Esophagus muscularis mucosa (tissue), 4 donors: ENCODE data around the gene OR2T4. TPM values are rescaled to one million over a fixed set of nuclear protein-coding genes. Genes with fewer than 3 reads are reported as not detected.

ENCODE experiments used
- DNase-seq: peaks from one replicate; pipeline ENCODE4 v3.0.0-alpha.2; 2017; ENCODE audit errors: extremely low spot score
- H3K27ac ChIP-seq, 4 donors: fragments of 200-600 bp; sonication (generic); replicated peaks in 1 of 4; 1 replicate in 3 of 4; 2 replicates in 1 of 4; pipeline ENCODE4 v1.5.1; 2016 to 2019; ENCODE audit warnings: mild to moderate bottlenecking in 1 of 4
- H3K27me3 ChIP-seq, 4 donors: fragments of 200-600 bp; sonication (generic); one replicate each; pipeline versions ENCODE4 v1.5.1 to v1.6.0; 2016 to 2019
- H3K36me3 ChIP-seq, 4 donors: fragments of 200-600 bp; sonication (generic); one replicate each; pipeline ENCODE4 v1.5.1; 2016 to 2019
- H3K4me1 ChIP-seq, 4 donors: fragments of 200-600 bp; sonication (generic); one replicate each; pipeline ENCODE4 v1.5.1; 2016 to 2019
- H3K4me3 ChIP-seq, 4 donors: fragments of 200-600 bp; sonication (generic); 1 replicate in 2 of 4; 2 replicates in 2 of 4; pipeline ENCODE4 v1.5.1; 2016 to 2019; ENCODE audit warnings: mild to moderate bottlenecking in 4 of 4, moderate library complexity in 1 of 4
- H3K9me3 ChIP-seq, 4 donors: fragments of 200-600 bp; sonication (generic); 1 replicate in 3 of 4; 2 replicates in 1 of 4; pipeline ENCODE4 v1.5.1; 2016 to 2019
- CTCF ChIP-seq, 3 experiments: fragments of 200-600 bp in 2 of 3; fragments of 450-650 bp in 1 of 3; sonication (generic) in 2 of 3; IDR thresholded peaks; one replicate each; pipeline ENCODE4 v1.5.1; 2017 to 2019; ENCODE audit warnings: antibody characterized with exemption in 3 of 3, mild to moderate bottlenecking in 2 of 3, moderate library complexity in 1 of 3
- EP300 ChIP-seq: sonication (generic); formaldehyde crosslinking; IDR thresholded peaks from one replicate; pipeline ENCODE4 v1.6.1; 2017; ENCODE audit warnings: antibody characterized with exemption
- POLR2A ChIP-seq: fragments of 450-650 bp; IDR thresholded peaks from one replicate; pipeline ENCODE4 v1.6.1; 2017; ENCODE audit warnings: antibody characterized with exemption, moderate library complexity, mild to moderate bottlenecking, low read depth
- POLR2AphosphoS5 ChIP-seq, 2 donors: sonication (generic); formaldehyde crosslinking; IDR thresholded peaks; one replicate each; pipeline ENCODE4 v1.6.1; 2017; ENCODE audit warnings: antibody characterized with exemption in 2 of 2
- WGBS: methylation state at CpG from one replicate; pipeline ENCODE4 v1.1.5; 2018; 5-methylcytosine and 5-hydroxymethylcytosine counted together
- intact Hi-C: fragments of 100-400 bp; cut with DNase I; formaldehyde crosslinking; loops from one replicate; pipeline ENCODE4 v1.15.1; 2023
- total RNA-seq, 4 donors: library from RNA; depleted of rRNA; stranded (reverse); fragments of >200 nt; gene quantifications; one replicate each; pipeline versions ENCODE4 v1.1.0 to v1.2.1, GENCODE V29; 2016

OR2T4 gene
- total RNA-seq, 4 donors from 2014 or later: not detected

- H3K4me3 ChIP-seq: no peak within 1 kb of the TSS
- H3K27me3 ChIP-seq: no peaks in the 10 kb centered on the region
- no peaks in the 10 kb centered on the region for H3K9me3 ChIP-seq
- intact Hi-C loops: no loop called here
- no peak for DNase-seq
- TF ChIP-seq POLR2AphosphoS5 (IDR thresholded peaks at IDR 0.05) (no peak), EP300 (no peak), POLR2A (no peak), CTCF (IDR thresholded peaks at IDR 0.05) (no peak)
- H3K4me1 ChIP-seq: no peaks in the 10 kb centered on the region
- no peak within 1 kb of the TSS for H3K27ac ChIP-seq
- no peaks in the 10 kb centered on the region for H3K36me3 ChIP-seq
Observed at GRCh38 chr1:248375446-248375845, 14.0 kb downstream of the OR2T4 start, which contains the start of gene OR2T6. Gene OR2T6 (plus strand): TSS chr1:248375746. CDS start chr1:248387609, 11,863 bp downstream.

GRCh38 chr1:248376916-248377315, 15.5 kb downstream of the OR2T4 start:
- H3K4me3 ChIP-seq: no peak overlapping the region
- no peak overlapping the region for H3K27ac ChIP-seq
- 62% methylated on average over 3 of the region's 3 CpGs for WGBS

GRCh38 chr1:248380854-248381253, 19.4 kb downstream of the OR2T4 start:
- Histone ChIP-seq H3K36me3 (no peaks in the 10 kb centered on the region), H3K4me3 (no peak overlapping the region), H3K4me1 (no peaks in the 10 kb centered on the region), H3K27ac (no peak overlapping the region), H3K27me3 (peaks cover 0 to 10% (median 0%) of the 10 kb centered on the region in 4 donors), H3K9me3 (no peaks in the 10 kb centered on the region)
- no peak for DNase-seq
- intact Hi-C loops: no loop called here
- no peak for TF ChIP-seq POLR2AphosphoS5 (IDR thresholded peaks at IDR 0.05)
- no peak for TF ChIP-seq CTCF (IDR thresholded peaks at IDR 0.05)
- TF ChIP-seq EP300: no peak
- WGBS: 82% methylated on average over 3 of the region's 3 CpGs

More at GRCh38 chr1:248376916-248377315, 15.5 kb downstream of the OR2T4 start:
- Histone ChIP-seq H3K4me1 (no peaks in the 10 kb centered on the region), H3K27me3 (no peaks in the 10 kb centered on the region), H3K9me3 (no peaks in the 10 kb centered on the region), H3K36me3 (no peaks in the 10 kb centered on the region)
- TF ChIP-seq POLR2AphosphoS5 (IDR thresholded peaks at IDR 0.05) (no peak), EP300 (no peak), POLR2A (no peak), CTCF (IDR thresholded peaks at IDR 0.05) (no peak)
- intact Hi-C loops: no loop called here
- DNase-seq: no peak

GRCh38 chr1:248388426-248388825, 27.0 kb downstream of the OR2T4 start:
- H3K27me3 ChIP-seq: peaks cover 0 to 11% (median 0%) of the 10 kb centered on the region in 4 donors
- H3K27ac ChIP-seq: no peak overlapping the region
- no peak for DNase-seq
- no peaks in the 10 kb centered on the region for H3K36me3 ChIP-seq
- H3K9me3 ChIP-seq: no peaks in the 10 kb centered on the region
- WGBS: 65% methylated on average over 2 of the region's 2 CpGs
- no peaks in the 10 kb centered on the region for H3K4me1 ChIP-seq
- H3K4me3 ChIP-seq: no peak overlapping the region
- intact Hi-C loops: no loop called here
- TF ChIP-seq CTCF (IDR thresholded peaks at IDR 0.05) (no peak), EP300 (no peak), POLR2A (no peak), POLR2AphosphoS5 (IDR thresholded peaks at IDR 0.05) (no peak)

DNA sequence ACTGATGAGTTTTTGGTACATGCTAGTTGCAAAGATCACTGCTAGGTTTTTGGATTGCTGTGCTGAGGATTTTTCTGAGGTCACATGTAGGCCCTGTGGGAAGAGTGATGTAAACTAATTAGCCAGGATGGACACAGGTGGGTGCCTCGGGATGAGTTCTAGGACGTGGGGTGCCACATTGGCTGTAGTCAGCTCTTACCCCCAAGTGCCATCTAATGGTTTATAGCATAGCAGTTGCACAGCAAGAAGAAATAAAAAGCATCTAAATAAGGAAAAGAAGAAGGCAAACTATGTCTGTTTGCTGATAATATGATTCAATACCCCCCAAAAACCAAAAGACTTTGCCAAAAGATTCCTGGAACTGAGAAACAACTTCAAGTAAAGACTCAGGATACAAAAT, 31.6 kb downstream of the OR2T4 start:
- intact Hi-C loops: no loop called here
- Histone ChIP-seq H3K4me3 (no peak overlapping the region), H3K27me3 (no peaks in the 10 kb centered on the region), H3K27ac (no peak overlapping the region), H3K36me3 (no peaks in the 10 kb centered on the region), H3K9me3 (no peaks in the 10 kb centered on the region), H3K4me1 (no peaks in the 10 kb centered on the region)
- TF ChIP-seq POLR2A (no peak), POLR2AphosphoS5 (IDR thresholded peaks at IDR 0.05) (no peak), EP300 (no peak), CTCF (IDR thresholded peaks at IDR 0.05) (no peak)
- DNase-seq: no peak
- 77% methylated on average over 2 of the region's 2 CpGs for whole genome bisulfite sequencing
